SU-DHL-6 (cell line): ENCODE results near the gene RBMS3.

Experiments used
- H2AFZ ChIP-seq: fragments of 200-600 bp; sonication (generic); 2 replicates; pipeline ENCODE4 v1.6.1; 2014; ENCODE audit warnings: low read depth, mild to moderate bottlenecking, moderate library complexity, mixed read lengths, antibody characterized with exemption, low read length; ENCODE audit not compliant: severe bottlenecking
- H3F3A ChIP-seq: fragments of 200-600 bp; shearing (Covaris generic); 2 replicates; pipeline ENCODE4 v1.6.0; 2016; ENCODE audit warnings: antibody characterized with exemption, mild to moderate bottlenecking; ENCODE audit not compliant: insufficient read depth
- H3K27ac ChIP-seq: fragments of 200-600 bp; sonication (generic); 2 replicates; pipeline ENCODE4 v1.5.1; 2016; ENCODE audit warnings: low read depth, mild to moderate bottlenecking, low read length, moderate library complexity, mixed read lengths
- H3K27me3 ChIP-seq: fragments of 200-600 bp; sonication (generic), shearing (Covaris generic); 2 replicates; pipeline ENCODE4 v1.6.0; 2014; ENCODE audit warnings: mild to moderate bottlenecking, low read length
- H3K36me3 ChIP-seq: fragments of 200-600 bp; sonication (generic); 2 replicates; pipeline ENCODE4 v1.6.1; 2014; ENCODE audit warnings: mild to moderate bottlenecking, low read length, mixed read lengths
- H3K4me2 ChIP-seq: fragments of 300-600, 200-600 bp; shearing (Covaris generic), sonication (generic); 2 replicates; pipeline ENCODE4 v1.6.0; 2014; ENCODE audit warnings: low read length, low read depth, mild to moderate bottlenecking; ENCODE audit not compliant: poor library complexity, severe bottlenecking
- H3K4me3 ChIP-seq: fragments of 200-600 bp; sonication (generic); 2 replicates; pipeline ENCODE4 v1.5.1; 2014; ENCODE audit warnings: antibody characterized with exemption, low read length, mild to moderate bottlenecking, mixed read lengths; ENCODE audit not compliant: insufficient read depth, poor library complexity, severe bottlenecking
- H3K79me2 ChIP-seq: fragments of 200-600 bp; sonication (generic); 2 replicates; pipeline ENCODE4 v1.6.1; 2014; ENCODE audit warnings: mild to moderate bottlenecking, low read length, moderate library complexity; ENCODE audit not compliant: insufficient read depth
- H3K9ac ChIP-seq: fragments of 200-600 bp; sonication (generic); 2 replicates; pipeline ENCODE4 v1.7.0; 2014; ENCODE audit warnings: mild to moderate bottlenecking, low read length
- H3K9me2 ChIP-seq: fragments of 200-600 bp; sonication (generic); replicated peaks from 2 replicates; pipeline ENCODE4 v1.6.1; 2014; ENCODE audit warnings: low read length; ENCODE audit not compliant: insufficient read depth
- H3K9me3 ChIP-seq: fragments of 200-600 bp; sonication (generic); 2 replicates; pipeline ENCODE4 v1.6.1; 2014; ENCODE audit warnings: low read length, mixed read lengths; ENCODE audit not compliant: insufficient read depth
- H4K20me1 ChIP-seq: fragments of 200-600 bp; sonication (generic); 2 replicates; pipeline ENCODE4 v1.6.1; 2014; ENCODE audit warnings: low read depth, mild to moderate bottlenecking, antibody characterized with exemption, low read length, moderate library complexity, mixed read lengths
- CTCF ChIP-seq: fragments of 200-600 bp; sonication (generic); IDR thresholded peaks from one replicate; pipeline ENCODE4 v1.5.1; 2017; ENCODE audit warnings: antibody characterized with exemption, mild to moderate bottlenecking, low read length, moderate library complexity; ENCODE audit not compliant: insufficient read depth, poor library complexity, severe bottlenecking
- EZH2phosphoT487 ChIP-seq: fragments of 200-600 bp; sonication (generic), shearing (Covaris generic); conservative IDR thresholded peaks from 2 replicates; pipeline ENCODE4 v1.6.1; 2018; ENCODE audit warnings: mild to moderate bottlenecking, antibody characterized with exemption, low read length, moderate library complexity, mixed read lengths

The RBMS3 gene

GRCh38 chr3:29286478-29287240 lies 5.8 kb downstream of the RBMS3 start:
- H3K36me3 ChIP-seq = no peaks in the 10 kb centered on the region
- TF ChIP-seq CTCF (no peak), EZH2phosphoT487 (no peak)
- H3K9me3 ChIP-seq = no peaks in the 10 kb centered on the region
- H2AFZ ChIP-seq = no peak overlapping the region
- H3K27ac ChIP-seq = no peak overlapping the region
- no peak overlapping the region for H3K4me3 ChIP-seq
- H3K27me3 ChIP-seq = no peaks in the 10 kb centered on the region
- no peaks in the 10 kb centered on the region for H3F3A ChIP-seq
- no peak overlapping the region for H3K4me2 ChIP-seq
- H4K20me1 ChIP-seq = no peaks in the 10 kb centered on the region
- no peaks in the 10 kb centered on the region for H3K79me2 ChIP-seq
- no peaks in the 10 kb centered on the region for H3K9me2 ChIP-seq
- no peak overlapping the region for H3K9ac ChIP-seq

- Histone ChIP-seq H3K4me3 (no peak overlapping the region), H3K9me2 (no peaks in the 10 kb centered on the region), H3K4me2 (no peak overlapping the region), H3K79me2 (no peaks in the 10 kb centered on the region), H3K36me3 (no peaks in the 10 kb centered on the region), H3F3A (no peaks in the 10 kb centered on the region), H3K27ac (no peak overlapping the region), H3K27me3 (no peaks in the 10 kb centered on the region), H2AFZ (no peak overlapping the region), H3K9me3 (no peaks in the 10 kb centered on the region), H3K9ac (no peak overlapping the region), H4K20me1 (no peaks in the 10 kb centered on the region)
- TF ChIP-seq CTCF (no peak), EZH2phosphoT487 (no peak)
These were observed 9.7 kb downstream of the RBMS3 start for GRCh38 chr3:29290596-29290995.

GRCh38 chr3:29291260-29291981 lies 10.6 kb downstream of the RBMS3 start:
- Histone ChIP-seq H4K20me1 (no peaks in the 10 kb centered on the region), H3K4me2 (no peak overlapping the region), H3K4me3 (no peak overlapping the region), H3K27me3 (no peaks in the 10 kb centered on the region), H2AFZ (no peak overlapping the region), H3K9me2 (no peaks in the 10 kb centered on the region), H3K36me3 (no peaks in the 10 kb centered on the region), H3K79me2 (no peaks in the 10 kb centered on the region), H3F3A (no peaks in the 10 kb centered on the region), H3K9me3 (no peaks in the 10 kb centered on the region), H3K9ac (no peak overlapping the region), H3K27ac (no peak overlapping the region)
- TF ChIP-seq CTCF = no peak
- TF ChIP-seq EZH2phosphoT487 = no peak
